NCI-H2029 treated with DMSO at 0.1 percent for 48 hours (cell line): Measurements from ENCODE around the gene SRRM5.
"Not testable (repeated sequence)": the region's sequence is repeated elsewhere in the genome, so short reads cannot be mapped to it uniquely, and the experiment has no call there.

ENCODE experiments used
- DNase-seq: peaks from one replicate; lab custom pipeline; 2025; lab: John Stamatoyannopoulos, UW

SRRM5 gene

DNA sequence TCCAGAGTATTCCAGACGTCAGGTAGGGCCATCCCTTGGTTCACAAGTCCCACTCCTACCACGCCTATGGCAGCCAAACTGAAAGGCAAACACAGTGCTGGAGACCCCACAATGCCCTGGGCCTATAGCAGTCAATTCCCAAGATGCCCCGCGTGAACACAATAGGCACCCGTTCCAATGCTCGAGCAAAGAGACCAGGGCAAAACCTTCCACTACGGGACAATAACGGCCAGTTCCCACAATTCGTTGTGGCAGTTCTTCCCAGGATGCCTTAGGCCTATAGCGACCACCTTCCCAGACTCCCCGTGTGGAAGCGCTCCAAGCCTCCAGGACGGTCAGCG is 7.0 kb downstream of the SRRM5 start:
- peak; percentile 86 for DNase-seq

GRCh38 chr19:43619262-43620060 is 7.6 kb downstream of the SRRM5 start, which contains the start of gene ZNF428:
TSS of gene ZNF428 (minus strand) at chr19:43619629. CDS start at chr19:43614304, 5,325 bp downstream.
- peak; percentile 86 for DNase-seq

- no peak for DNase-seq
Observed at GRCh38 chr19:43620061-43621001, 8.4 kb downstream of the SRRM5 start.

GRCh38 chr19:43622070-43622469 is 10.2 kb downstream of the SRRM5 start:
- DNase-seq, result no peak

GRCh38 chr19:43622956-43623355 is 11.1 kb downstream of the SRRM5 start:
- no peak for DNase-seq

DNA sequence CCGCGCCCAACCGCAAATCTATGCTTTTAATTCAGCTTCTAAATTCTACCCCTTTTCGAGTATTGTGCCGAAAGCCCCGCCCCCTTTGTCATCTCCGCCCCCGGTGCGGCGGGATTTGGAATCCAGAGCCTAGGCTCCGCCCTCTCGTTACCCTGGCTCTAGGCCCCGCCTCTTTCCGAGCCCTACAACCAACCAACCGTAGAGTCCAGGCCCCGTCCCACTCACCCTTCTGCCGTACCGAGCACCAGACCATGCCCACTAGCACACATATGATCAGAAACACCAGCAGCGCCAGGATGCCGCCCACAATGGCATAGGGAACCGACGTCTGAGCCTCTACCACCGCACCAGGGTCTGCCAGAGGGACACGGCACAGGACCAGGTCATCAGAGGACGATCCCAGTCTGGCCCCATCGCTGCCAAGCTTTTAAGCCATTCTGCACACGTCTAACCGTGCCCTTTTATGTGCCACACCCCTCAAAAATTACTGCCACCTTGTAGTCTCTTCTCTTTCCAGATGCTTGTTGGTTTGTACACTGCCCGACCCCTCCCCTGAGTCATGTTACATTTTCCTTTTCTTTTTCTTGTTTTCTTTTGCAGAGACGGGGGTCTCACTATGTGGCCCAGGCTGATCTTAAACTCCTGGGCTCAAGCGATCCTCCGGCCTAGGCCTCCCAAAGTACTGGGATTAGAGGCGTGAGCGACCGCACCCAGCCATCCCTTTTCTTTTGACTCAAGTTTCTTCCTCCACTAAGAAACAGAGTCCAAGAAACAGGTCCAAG is 12.2 kb downstream of the SRRM5 start:
- no peak for DNase-seq

DNA sequence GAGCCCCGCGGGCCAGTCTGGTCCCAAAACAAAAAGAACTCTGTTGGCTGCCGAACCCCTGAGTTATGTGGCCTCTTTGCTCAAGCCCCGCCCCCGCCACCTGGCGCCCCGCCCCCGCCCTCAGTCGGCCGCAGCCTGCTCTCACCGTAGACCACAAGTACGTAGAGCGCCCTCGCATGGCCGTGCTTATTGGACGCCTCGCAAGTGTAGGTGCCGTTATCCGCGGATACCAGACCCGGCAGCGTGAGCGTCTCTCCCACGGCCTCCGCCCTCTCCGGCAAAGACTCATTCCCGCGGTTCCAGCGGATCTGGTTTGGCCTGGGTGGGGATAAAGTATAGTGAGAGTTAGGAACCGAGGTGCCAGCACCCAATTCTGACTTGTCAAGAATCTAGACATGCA is 13.0 kb downstream of the SRRM5 start:
- no peak for DNase-seq

DNA sequence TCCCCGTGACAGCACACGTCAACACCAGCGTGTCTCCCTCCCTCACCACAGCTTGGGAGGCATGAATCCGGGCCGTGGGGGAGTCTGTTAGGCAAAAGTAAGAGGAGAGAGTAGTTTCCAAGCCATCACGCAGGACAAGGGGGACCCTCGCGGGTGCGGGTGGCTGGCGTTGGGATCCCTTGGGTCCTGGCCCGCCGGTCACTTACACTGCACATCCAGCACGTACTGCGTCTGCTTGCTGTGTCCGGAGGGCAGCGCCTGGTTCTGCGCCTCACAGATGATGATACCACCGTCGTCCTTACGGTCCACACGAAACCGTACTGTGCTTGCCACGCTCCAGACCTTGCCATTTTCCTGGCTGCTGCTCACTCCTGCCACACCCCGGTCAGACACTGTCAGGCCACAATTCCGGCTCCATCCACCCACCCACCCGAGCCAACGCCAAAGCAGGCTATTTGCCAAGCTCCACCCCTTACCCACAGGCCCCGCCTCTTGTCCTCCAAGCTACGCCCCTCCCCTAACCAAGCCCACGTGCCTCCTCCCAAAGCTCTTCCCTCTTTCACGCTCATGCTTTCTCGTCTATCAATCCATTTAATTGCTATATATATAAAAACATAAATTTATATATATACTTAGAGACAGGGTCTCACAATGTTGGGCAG is 14.2 kb downstream of the SRRM5 start:
- no peak for DNase-seq

- no peak for DNase-seq
Observed at GRCh38 chr19:43626838-43627237, 14.9 kb downstream of the SRRM5 start.

DNA sequence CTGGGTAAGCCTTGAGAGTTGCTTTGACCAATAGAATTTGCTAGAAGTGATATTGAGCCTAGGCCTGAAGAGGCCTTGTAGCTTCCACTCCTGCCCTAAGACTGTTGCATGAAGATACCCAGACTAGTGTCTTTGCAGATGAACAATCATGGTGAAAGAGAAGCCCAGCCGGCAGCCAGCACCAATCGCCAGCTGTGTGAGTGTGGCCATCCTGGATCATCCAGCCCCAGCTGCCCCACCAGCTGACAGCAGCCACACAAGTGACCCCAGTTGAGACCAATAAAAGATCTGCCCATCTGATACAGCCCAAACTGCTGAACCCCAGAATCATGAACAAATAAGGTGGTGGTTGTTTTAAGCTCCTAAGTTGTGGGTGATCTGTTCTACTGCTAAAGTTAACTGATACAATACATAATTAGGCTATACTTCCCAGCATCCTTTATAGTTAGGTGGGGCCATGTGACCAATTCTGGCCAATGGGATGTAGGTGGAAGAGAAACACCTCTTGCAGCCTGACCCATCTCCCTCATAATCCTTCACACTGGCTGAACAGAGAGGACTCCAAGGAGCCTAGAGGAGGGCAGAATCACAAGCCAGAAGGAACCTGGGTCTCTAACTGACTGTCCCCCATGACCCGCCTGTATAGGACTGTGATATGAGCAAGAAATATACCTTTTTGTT is 16.9 kb downstream of the SRRM5 start:
- no peak for DNase-seq

DNA sequence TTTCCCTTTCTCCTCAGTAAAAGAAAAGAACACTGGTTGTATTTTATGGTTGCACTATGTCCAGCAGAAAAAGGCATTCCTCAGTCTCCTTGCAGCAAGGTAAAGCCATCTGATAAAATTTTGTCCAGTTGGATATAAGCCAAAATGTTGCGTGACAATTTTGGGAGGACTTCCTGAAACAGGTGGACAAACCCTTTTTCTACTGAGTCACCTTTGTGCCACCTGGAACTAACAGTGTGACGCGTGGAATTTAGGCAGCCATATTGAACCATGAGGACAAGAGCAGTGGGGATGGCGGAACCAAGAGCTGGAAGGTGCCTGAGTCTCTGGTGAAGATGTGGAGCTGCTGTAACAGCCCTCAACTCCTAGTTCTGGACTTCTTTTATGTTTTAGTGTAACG is 19.6 kb downstream of the SRRM5 start:
- DNase-seq, result no peak

- DNase-seq, result no peak
Observed at GRCh38 chr19:43633520-43633919, 21.6 kb downstream of the SRRM5 start.

GRCh38 chr19:43634068-43634467 is 22.2 kb downstream of the SRRM5 start:
- DNase-seq, result no peak

- DNase-seq, result no peak
Observed at GRCh38 chr19:43634506-43634871, 22.6 kb downstream of the SRRM5 start.

GRCh38 chr19:43634872-43635560 is 23.1 kb downstream of the SRRM5 start:
- no peak for DNase-seq

DNA sequence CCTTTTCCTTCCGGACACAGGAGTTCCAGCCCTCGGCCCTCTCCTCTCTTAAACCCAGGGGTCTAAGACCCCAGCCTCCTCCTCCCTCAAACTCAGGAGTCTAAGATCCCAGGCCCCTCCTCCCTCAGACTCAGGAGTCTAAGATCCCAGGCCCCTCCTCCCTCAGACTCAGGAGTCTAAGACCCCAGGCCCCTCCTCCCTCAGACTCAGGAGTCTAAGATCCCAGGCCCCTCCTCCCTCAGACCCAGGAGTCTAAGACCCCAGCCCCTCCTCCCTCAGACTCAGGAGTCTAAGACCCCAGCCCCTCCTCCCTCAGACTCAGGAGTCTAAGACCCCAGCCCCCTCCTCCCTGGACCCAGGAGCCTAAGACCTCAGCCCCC is 23.7 kb downstream of the SRRM5 start:
- not testable (repeated sequence) for DNase-seq

GRCh38 chr19:43636121-43636683 is 24.3 kb downstream of the SRRM5 start:
- no peak for DNase-seq

- no peak for DNase-seq
Observed at GRCh38 chr19:43638214-43638994, 26.5 kb downstream of the SRRM5 start.

GRCh38 chr19:43638995-43639518 is 27.2 kb downstream of the SRRM5 start:
- DNase-seq, result no peak
